Measurements from ENCODE around the gene RAB7A. TPM values are rescaled to one million over a fixed set of nuclear protein-coding genes. Genes with fewer than 3 reads are reported as not detected.

RAB7A gene
- total and polyA plus RNA-seq, 2 of the 13 experiments (the other 11 are each of a cell fraction or from before 2014, with no cell fraction given): 26.5 to 182 TPM

GRCh38 chr3:128707928-128708494 lies 18.0 kb upstream of the RAB7A start (continued):
- TF ChIP-seq ZBTB39 (CRISPR knock-in tag; IDR thresholded peaks at IDR 0.05) (0 out of 2 replicates have a peak, but pooled peaks have one; percentile 33), ZFP82 (CRISPR knock-in tag; IDR thresholded peaks at IDR 0.05; ENCODE audit: borderline replicate concordance) (peak; percentile 90), SMAD1 (CRISPR knock-in tag; IDR thresholded peaks at IDR 0.05; ENCODE audit: borderline replicate concordance, low read depth) (0 out of 2 replicates have a peak, but pooled peaks have one; percentile 22), TFAP4 (IDR thresholded peaks at IDR 0.05; ENCODE audit: borderline replicate concordance, low read depth) (peak; percentile 36), KDM6A (CRISPR knock-in tag; IDR thresholded peaks at IDR 0.05; ENCODE audit: low read depth) (peak; percentile 60; the same call in 1 of the 2 replicates), ZNF746 (CRISPR knock-in tag; IDR thresholded peaks at IDR 0.05) (0 out of 2 replicates have a peak, but pooled peaks have one; percentile 38), HNF4G (IDR thresholded peaks at IDR 0.05; ENCODE audit: borderline replicate concordance, low read depth, low read length) (peak; percentile 69), HNF4G (CRISPR knock-in tag; IDR thresholded peaks at IDR 0.05; ENCODE audit: borderline replicate concordance, low read depth) (no peak; the same call in 1 of the 2 replicates), MEF2D (CRISPR knock-in tag; IDR thresholded peaks at IDR 0.05) (peak; percentile 100), ZBTB3 (CRISPR knock-in tag; IDR thresholded peaks at IDR 0.05; ENCODE audit: borderline replicate concordance, low read depth) (peak; percentile 72; the same call in 1 of the 2 replicates), GABPA (IDR thresholded peaks at IDR 0.05; ENCODE audit: low read depth, low read length) (no peak), GABPA (CRISPR knock-in tag; IDR thresholded peaks at IDR 0.05; ENCODE audit: low read depth) (peak; percentile 54; the same call in 1 of the 2 replicates), MLX (CRISPR knock-in tag; IDR thresholded peaks at IDR 0.05) (0 out of 2 replicates have a peak, but pooled peaks have one; percentile 54), SMAD3 (CRISPR knock-in tag; IDR thresholded peaks at IDR 0.05) (peak; percentile 65; the same call in 1 of the 2 replicates), NCOA1 (CRISPR knock-in tag; IDR thresholded peaks at IDR 0.05) (peak; percentile 44; the same call in 1 of the 2 replicates)
- TF ChIP-seq, protein P1, sequence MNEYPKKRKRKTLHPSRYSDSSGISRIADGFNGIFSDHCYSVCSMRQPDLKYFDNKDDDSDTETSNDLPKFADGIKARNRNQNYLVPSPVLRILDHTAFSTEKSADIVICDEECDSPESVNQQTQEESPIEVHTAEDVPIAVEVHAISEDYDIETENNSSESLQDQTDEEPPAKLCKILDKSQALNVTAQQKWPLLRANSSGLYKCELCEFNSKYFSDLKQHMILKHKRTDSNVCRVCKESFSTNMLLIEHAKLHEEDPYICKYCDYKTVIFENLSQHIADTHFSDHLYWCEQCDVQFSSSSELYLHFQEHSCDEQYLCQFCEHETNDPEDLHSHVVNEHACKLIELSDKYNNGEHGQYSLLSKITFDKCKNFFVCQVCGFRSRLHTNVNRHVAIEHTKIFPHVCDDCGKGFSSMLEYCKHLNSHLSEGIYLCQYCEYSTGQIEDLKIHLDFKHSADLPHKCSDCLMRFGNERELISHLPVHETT (CRISPR knock-in tag; conservative IDR thresholded peaks at IDR 0.05): no peak
- TF ChIP-seq, protein P2, sequence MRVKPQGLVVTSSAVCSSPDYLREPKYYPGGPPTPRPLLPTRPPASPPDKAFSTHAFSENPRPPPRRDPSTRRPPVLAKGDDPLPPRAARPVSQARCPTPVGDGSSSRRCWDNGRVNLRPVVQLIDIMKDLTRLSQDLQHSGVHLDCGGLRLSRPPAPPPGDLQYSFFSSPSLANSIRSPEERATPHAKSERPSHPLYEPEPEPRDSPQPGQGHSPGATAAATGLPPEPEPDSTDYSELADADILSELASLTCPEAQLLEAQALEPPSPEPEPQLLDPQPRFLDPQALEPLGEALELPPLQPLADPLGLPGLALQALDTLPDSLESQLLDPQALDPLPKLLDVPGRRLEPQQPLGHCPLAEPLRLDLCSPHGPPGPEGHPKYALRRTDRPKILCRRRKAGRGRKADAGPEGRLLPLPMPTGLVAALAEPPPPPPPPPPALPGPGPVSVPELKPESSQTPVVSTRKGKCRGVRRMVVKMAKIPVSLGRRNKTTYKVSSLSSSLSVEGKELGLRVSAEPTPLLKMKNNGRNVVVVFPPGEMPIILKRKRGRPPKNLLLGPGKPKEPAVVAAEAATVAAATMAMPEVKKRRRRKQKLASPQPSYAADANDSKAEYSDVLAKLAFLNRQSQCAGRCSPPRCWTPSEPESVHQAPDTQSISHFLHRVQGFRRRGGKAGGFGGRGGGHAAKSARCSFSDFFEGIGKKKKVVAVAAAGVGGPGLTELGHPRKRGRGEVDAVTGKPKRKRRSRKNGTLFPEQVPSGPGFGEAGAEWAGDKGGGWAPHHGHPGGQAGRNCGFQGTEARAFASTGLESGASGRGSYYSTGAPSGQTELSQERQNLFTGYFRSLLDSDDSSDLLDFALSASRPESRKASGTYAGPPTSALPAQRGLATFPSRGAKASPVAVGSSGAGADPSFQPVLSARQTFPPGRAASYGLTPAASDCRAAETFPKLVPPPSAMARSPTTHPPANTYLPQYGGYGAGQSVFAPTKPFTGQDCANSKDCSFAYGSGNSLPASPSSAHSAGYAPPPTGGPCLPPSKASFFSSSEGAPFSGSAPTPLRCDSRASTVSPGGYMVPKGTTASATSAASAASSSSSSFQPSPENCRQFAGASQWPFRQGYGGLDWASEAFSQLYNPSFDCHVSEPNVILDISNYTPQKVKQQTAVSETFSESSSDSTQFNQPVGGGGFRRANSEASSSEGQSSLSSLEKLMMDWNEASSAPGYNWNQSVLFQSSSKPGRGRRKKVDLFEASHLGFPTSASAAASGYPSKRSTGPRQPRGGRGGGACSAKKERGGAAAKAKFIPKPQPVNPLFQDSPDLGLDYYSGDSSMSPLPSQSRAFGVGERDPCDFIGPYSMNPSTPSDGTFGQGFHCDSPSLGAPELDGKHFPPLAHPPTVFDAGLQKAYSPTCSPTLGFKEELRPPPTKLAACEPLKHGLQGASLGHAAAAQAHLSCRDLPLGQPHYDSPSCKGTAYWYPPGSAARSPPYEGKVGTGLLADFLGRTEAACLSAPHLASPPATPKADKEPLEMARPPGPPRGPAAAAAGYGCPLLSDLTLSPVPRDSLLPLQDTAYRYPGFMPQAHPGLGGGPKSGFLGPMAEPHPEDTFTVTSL (CRISPR knock-in tag; IDR thresholded peaks at IDR 0.05; ENCODE audit: borderline replicate concordance): peak; percentile 81; the same call in 1 of the 2 replicates
